ENCODE measurements around the gene NFE2L1.

GRCh38 chr17:48021934-48022333 is 26.2 kb upstream of the NFE2L1 start:
- TF ChIP-seq POLR2AphosphoS5 (IDR thresholded peaks at IDR 0.05) (no peak), CTCF (IDR thresholded peaks at IDR 0.05) (no peak)

All from prostate gland (tissue), 2 donors.